ENCODE measurements around the gene GALNT2.

- no peak for TF ChIP-seq CTCF (conservative IDR thresholded peaks at IDR 0.05; ENCODE audit: low read length)
- TF ChIP-seq EZH2phosphoT487 (IDR thresholded peaks at IDR 0.05; ENCODE audit: borderline replicate concordance), result no peak
Measured at GRCh38 chr1:230185076-230186001, 118.3 kb downstream of the GALNT2 start.
